ENCODE results near the gene DNAJA2. TPM values are rescaled to one million over a fixed set of nuclear protein-coding genes. Genes with fewer than 3 reads are reported as not detected.

DNAJA2 gene
- total RNA-seq, 1 donor from 2014 or later, result 90.8 TPM

DNA sequence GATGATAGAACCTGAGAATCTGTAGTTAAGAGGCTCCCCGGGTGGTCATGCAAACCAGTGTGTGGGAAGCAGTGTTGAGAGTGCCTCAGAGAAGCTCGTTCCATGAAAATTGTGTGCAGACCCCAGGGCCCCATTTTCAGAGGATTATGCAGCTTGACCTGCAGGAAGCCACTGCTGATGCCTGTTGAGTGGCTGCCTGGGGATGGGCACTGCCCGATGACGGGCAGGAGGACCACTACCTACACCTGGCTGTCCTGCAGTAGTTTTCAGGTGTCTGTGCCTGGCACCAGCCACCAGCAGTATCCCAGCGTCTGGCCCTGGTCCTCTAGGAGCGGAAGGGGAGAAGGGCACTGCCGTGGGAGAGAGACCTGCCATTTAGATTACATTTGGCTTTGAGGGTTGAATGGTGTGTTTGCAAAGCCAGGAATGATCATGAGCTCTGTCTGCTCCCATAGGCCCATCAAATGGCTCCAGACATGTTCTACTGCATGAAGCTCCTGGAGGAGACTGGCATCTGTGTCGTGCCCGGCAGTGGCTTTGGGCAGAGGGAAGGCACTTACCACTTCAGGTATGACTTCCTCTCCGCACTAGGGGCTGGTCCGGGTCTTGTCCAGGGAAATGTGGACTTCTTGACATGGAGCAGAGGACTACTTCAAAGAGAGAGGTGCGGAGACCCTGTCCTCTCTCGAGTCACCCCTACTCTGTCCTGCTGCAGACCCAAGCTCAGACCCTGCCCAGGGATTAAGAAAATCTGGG lies 46.8 kb downstream of the DNAJA2 start:
- peaks cover 21% of the 10 kb centered on the region for H3K4me1 ChIP-seq
- intact Hi-C loops (cut with micrococcal nuclease), result no loop called here
- H3K27ac ChIP-seq (replicated peaks), result peak overlapping the region; percentile 55
- H3K9me3 ChIP-seq (replicated peaks), result no peaks in the 10 kb centered on the region
- TF ChIP-seq, protein P1, sequence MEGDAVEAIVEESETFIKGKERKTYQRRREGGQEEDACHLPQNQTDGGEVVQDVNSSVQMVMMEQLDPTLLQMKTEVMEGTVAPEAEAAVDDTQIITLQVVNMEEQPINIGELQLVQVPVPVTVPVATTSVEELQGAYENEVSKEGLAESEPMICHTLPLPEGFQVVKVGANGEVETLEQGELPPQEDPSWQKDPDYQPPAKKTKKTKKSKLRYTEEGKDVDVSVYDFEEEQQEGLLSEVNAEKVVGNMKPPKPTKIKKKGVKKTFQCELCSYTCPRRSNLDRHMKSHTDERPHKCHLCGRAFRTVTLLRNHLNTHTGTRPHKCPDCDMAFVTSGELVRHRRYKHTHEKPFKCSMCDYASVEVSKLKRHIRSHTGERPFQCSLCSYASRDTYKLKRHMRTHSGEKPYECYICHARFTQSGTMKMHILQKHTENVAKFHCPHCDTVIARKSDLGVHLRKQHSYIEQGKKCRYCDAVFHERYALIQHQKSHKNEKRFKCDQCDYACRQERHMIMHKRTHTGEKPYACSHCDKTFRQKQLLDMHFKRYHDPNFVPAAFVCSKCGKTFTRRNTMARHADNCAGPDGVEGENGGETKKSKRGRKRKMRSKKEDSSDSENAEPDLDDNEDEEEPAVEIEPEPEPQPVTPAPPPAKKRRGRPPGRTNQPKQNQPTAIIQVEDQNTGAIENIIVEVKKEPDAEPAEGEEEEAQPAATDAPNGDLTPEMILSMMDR (IDR thresholded peaks at IDR 0.05; ENCODE audit: borderline replicate concordance), result no peak
- H3K36me3 ChIP-seq, result peaks cover 19% of the 10 kb centered on the region
- no peak for DNase-seq
- H3K27me3 ChIP-seq (ENCODE audit: low read depth), result no peaks in the 10 kb centered on the region
- no peak overlapping the region for H3K4me3 ChIP-seq

DNA sequence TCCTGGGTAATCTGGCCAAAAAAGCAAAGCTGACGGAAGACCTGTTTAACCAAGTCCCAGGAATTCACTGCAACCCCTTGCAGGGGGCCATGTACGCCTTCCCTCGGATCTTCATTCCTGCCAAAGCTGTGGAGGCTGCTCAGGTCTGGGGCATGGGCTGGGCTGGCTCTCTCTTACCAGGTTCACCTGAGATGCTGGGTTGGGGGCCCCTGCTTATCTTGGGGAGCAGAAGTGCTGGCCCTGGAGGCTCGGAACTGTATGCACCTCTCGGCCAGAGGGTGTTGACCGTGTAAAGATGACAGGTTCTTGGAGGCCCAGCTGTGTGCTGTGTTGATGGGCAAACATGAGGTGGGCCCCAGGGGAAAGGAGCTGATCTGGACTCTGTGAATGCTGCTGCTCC lies 49.1 kb downstream of the DNAJA2 start:
- intact Hi-C loops (cut with micrococcal nuclease), result no loop called here
- peaks cover 14% of the 10 kb centered on the region for H3K4me1 ChIP-seq
- TF ChIP-seq, protein P1 (IDR thresholded peaks at IDR 0.05; ENCODE audit: borderline replicate concordance), result no peak
- no peaks in the 10 kb centered on the region for H3K9me3 ChIP-seq (replicated peaks)
- H3K27me3 ChIP-seq (ENCODE audit: low read depth), result no peaks in the 10 kb centered on the region
- no peak overlapping the region for H3K27ac ChIP-seq (replicated peaks)
- no peak for DNase-seq
- peaks cover 19% of the 10 kb centered on the region for H3K36me3 ChIP-seq
- H3K4me3 ChIP-seq, result no peak overlapping the region

DNA sequence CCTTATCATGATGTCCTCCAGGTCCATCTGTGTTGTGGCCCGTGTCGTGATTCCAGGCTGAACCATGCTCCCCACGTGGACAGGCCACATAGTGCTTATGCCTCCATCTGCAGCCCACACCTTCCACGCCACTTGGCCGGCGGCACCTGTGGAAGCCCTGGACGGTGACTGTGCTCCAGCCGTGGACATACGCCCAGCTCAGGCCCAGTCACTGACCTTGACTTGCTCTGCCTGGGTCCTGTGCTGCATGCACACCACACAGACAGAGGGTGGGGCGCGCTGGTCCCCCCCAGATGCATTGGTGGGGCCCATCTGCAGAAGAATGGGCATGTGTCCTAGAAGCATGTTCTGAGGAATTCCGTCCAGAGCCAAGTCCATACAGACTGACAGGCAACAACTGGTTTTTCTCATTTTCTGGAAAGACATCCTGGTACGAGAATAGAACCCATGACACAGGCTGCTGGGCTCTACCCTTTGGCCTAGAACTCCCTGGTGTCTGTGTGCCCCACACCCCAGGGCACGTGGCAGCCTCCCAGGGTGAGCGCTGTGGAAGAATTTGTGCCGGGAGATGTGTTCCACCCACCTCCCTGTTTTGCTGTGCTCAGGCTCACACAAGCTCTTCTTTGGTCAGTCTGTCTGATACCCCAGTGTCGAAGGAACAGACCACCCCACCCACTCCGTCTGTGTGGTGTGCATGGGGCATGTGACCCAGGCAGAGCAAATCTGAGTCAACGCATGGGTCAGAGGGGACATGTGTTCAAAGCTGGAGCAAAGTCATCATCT lies 49.8 kb downstream of the DNAJA2 start:
- Histone ChIP-seq H3K4me3 (no peak overlapping the region), H3K27ac (replicated peaks) (no peak overlapping the region), H3K27me3 (ENCODE audit: low read depth) (no peaks in the 10 kb centered on the region), H3K36me3 (peaks cover 12% of the 10 kb centered on the region), H3K4me1 (peaks cover 14% of the 10 kb centered on the region), H3K9me3 (replicated peaks) (no peaks in the 10 kb centered on the region)
- no peak for DNase-seq
- intact Hi-C loops (cut with micrococcal nuclease), result no loop called here
- TF ChIP-seq, protein P1 (IDR thresholded peaks at IDR 0.05; ENCODE audit: borderline replicate concordance), result no peak

DNA sequence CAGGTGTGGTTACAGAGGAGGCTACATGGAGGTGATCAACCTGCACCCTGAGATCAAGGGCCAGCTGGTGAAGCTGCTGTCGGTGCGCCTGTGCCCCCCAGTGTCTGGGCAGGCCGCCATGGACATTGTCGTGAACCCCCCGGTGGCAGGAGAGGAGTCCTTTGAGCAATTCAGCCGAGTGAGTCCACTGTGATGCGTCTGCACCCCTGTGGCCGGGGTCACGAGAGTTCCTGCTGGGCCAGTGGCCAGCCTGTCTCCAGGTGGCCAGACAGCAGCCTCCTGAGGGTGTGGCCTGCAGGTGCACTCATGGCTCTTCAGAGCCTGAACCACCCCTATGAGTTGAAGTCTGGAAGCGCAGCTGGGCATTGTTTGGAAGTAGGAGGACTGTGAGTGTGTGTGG lies 51.2 kb downstream of the DNAJA2 start:
- TF ChIP-seq, protein P1 (IDR thresholded peaks at IDR 0.05; ENCODE audit: borderline replicate concordance), result no peak
- DNase-seq, result no peak
- no peak overlapping the region for H3K27ac ChIP-seq (replicated peaks)
- peaks cover 8% of the 10 kb centered on the region for H3K4me1 ChIP-seq
- H3K36me3 ChIP-seq, result peaks cover 12% of the 10 kb centered on the region
- no peaks in the 10 kb centered on the region for H3K9me3 ChIP-seq (replicated peaks)
- no peak overlapping the region for H3K4me3 ChIP-seq
- intact Hi-C loops (cut with micrococcal nuclease), result no loop called here
- no peaks in the 10 kb centered on the region for H3K27me3 ChIP-seq (ENCODE audit: low read depth)

DNA sequence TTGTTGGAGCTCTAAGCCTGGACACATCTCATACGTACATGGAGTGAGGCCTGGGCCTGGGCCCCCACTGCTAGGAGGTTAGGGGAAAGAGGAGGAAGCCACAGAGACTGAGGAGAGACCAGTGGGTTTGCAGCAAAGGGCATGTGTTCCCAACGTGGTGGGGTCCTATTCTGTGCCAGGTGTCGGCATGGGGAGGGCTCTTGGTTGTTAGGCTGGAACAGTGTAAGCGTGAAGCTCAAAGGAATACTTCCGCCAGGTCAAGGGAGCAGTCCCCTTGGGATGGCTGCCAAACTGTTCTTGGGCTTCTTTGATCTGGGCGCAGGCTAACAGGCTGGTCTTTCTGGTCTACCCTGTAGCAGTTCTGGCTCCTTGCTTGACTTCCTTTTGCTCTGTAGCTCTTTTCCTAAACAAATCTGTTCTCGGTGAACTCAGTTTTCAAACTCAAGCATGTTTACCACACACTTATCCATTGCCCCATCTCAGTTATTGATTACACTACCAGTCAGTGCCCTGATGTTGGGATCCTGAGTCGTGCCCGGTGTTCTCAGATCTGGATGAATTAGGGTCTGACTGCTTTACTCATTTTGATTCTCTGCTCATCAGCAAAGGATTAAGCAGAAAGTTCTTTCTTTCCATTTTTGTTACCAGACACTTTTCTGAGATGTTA lies 52.9 kb downstream of the DNAJA2 start:
- intact Hi-C loops (cut with micrococcal nuclease), result no loop called here
- TF ChIP-seq, protein P1 (IDR thresholded peaks at IDR 0.05; ENCODE audit: borderline replicate concordance), result no peak
- DNase-seq, result no peak
- Histone ChIP-seq H3K27me3 (ENCODE audit: low read depth) (no peaks in the 10 kb centered on the region), H3K9me3 (replicated peaks) (no peaks in the 10 kb centered on the region), H3K4me3 (no peak overlapping the region), H3K4me1 (no peaks in the 10 kb centered on the region), H3K27ac (replicated peaks) (no peak overlapping the region), H3K36me3 (peaks cover 12% of the 10 kb centered on the region)

Measured in left ventricle myocardium inferior (tissue), 1 donor.